ENCODE measurements around the gene WNT7A. TPM values are rescaled to one million over a fixed set of nuclear protein-coding genes. Genes with fewer than 3 reads are reported as not detected.

WNT7A gene
- total and polyA plus RNA-seq, 2 experiments from 2014 or later = not detected

- no peak for DNase-seq (ENCODE audit: low read depth in 1 of 2, low spot score in 1 of 2)
- Histone ChIP-seq H3K4me1 (ENCODE audit: low read depth) (no peaks in the 10 kb centered on the region), H3K36me3 (no peaks in the 10 kb centered on the region), H3K4me3 (no peak overlapping the region), H3K9me3 (ENCODE audit: low read depth) (no peaks in the 10 kb centered on the region), H3K27ac (no peak overlapping the region), H3K27me3 (no peaks in the 10 kb centered on the region)
- no peak for TF ChIP-seq CTCF (IDR thresholded peaks at IDR 0.05; ENCODE audit: low read depth, low read length)
These were observed 52.2 kb downstream of the WNT7A start for GRCh38 chr3:13827699-13828098.

- Histone ChIP-seq H3K9me3 (ENCODE audit: low read depth) (no peaks in the 10 kb centered on the region), H3K4me1 (ENCODE audit: low read depth) (no peaks in the 10 kb centered on the region), H3K27ac (no peak overlapping the region), H3K36me3 (no peaks in the 10 kb centered on the region), H3K4me3 (no peak overlapping the region), H3K27me3 (no peaks in the 10 kb centered on the region)
- DNase-seq (ENCODE audit: low read depth in 1 of 2, low spot score in 1 of 2) = no peak
- no peak for TF ChIP-seq CTCF (IDR thresholded peaks at IDR 0.05; ENCODE audit: low read depth, low read length)
These were observed 52.6 kb downstream of the WNT7A start for GRCh38 chr3:13827256-13827655.

GRCh38 chr3:13826672-13827071 lies 53.2 kb downstream of the WNT7A start:
- no peaks in the 10 kb centered on the region for H3K27me3 ChIP-seq
- H3K4me1 ChIP-seq (ENCODE audit: low read depth) = no peaks in the 10 kb centered on the region
- no peaks in the 10 kb centered on the region for H3K36me3 ChIP-seq
- H3K9me3 ChIP-seq (ENCODE audit: low read depth) = no peaks in the 10 kb centered on the region
- no peak for DNase-seq (ENCODE audit: low read depth in 1 of 2, low spot score in 1 of 2)
- no peak overlapping the region for H3K4me3 ChIP-seq
- no peak overlapping the region for H3K27ac ChIP-seq
- TF ChIP-seq CTCF (IDR thresholded peaks at IDR 0.05; ENCODE audit: low read depth, low read length) = no peak

GRCh38 chr3:13825821-13826220 lies 54.0 kb downstream of the WNT7A start:
- no peak overlapping the region for H3K4me3 ChIP-seq
- no peak for DNase-seq (ENCODE audit: low read depth in 1 of 2, low spot score in 1 of 2)

GRCh38 chr3:13825311-13825579 lies 54.6 kb downstream of the WNT7A start:
- TF ChIP-seq CTCF (IDR thresholded peaks at IDR 0.05; ENCODE audit: low read depth, low read length) = no peak
- Histone ChIP-seq H3K9me3 (ENCODE audit: low read depth) (no peaks in the 10 kb centered on the region), H3K4me3 (no peak overlapping the region), H3K27ac (no peak overlapping the region), H3K36me3 (no peaks in the 10 kb centered on the region), H3K4me1 (ENCODE audit: low read depth) (no peaks in the 10 kb centered on the region), H3K27me3 (no peaks in the 10 kb centered on the region)
- DNase-seq (ENCODE audit: low read depth in 1 of 2, low spot score in 1 of 2) = no peak

More at GRCh38 chr3:13825821-13826220, 54.0 kb downstream of the WNT7A start:
- H3K27me3 ChIP-seq = no peaks in the 10 kb centered on the region
- H3K9me3 ChIP-seq (ENCODE audit: low read depth) = no peaks in the 10 kb centered on the region
- TF ChIP-seq CTCF (IDR thresholded peaks at IDR 0.05; ENCODE audit: low read depth, low read length) = no peak
- no peaks in the 10 kb centered on the region for H3K36me3 ChIP-seq
- no peak overlapping the region for H3K27ac ChIP-seq
- no peaks in the 10 kb centered on the region for H3K4me1 ChIP-seq (ENCODE audit: low read depth)
